Measurements from ENCODE around the gene RAP1GDS1.

The RAP1GDS1 gene

GRCh38 chr4:98482847-98483806 lies 221.9 kb downstream of the RAP1GDS1 start:
- DNase-seq (ENCODE audit: low read depth): peak; percentile 86

GRCh38 chr4:98484031-98484430 lies 222.8 kb downstream of the RAP1GDS1 start:
- DNase-seq (ENCODE audit: low read depth): peak; percentile 55

- DNase-seq (ENCODE audit: low read depth): no peak
Observed at GRCh38 chr4:98485816-98486345, 224.7 kb downstream of the RAP1GDS1 start.

GRCh38 chr4:98490251-98490650 lies 229.1 kb downstream of the RAP1GDS1 start:
- no peak for DNase-seq (ENCODE audit: low read depth)

- no peak for DNase-seq (ENCODE audit: low read depth)
Observed at GRCh38 chr4:98491899-98492559, 230.8 kb downstream of the RAP1GDS1 start.

GRCh38 chr4:98493296-98493695 lies 232.1 kb downstream of the RAP1GDS1 start:
- no peak for DNase-seq (ENCODE audit: low read depth)
